Diencephalon (tissue), 1 donor: Measurements from ENCODE around the gene CDCA7L. TPM values are rescaled to one million over a fixed set of nuclear protein-coding genes. Genes with fewer than 3 reads are reported as not detected.

Experiments used
- total RNA-seq: library from RNA; depleted of rRNA; stranded (reverse); fragments of >200 nt; gene quantifications from one replicate; pipeline ENCODE4 v1.2.3, GENCODE V29; 2014

The CDCA7L gene
- 26.8 TPM for total RNA-seq

GRCh38 chr7:21945454-21946221 is at the start of gene CDCA7L:
TSS of gene CDCA7L (minus strand) at chr7:21945899. CDS start at chr7:21945804, 95 bp downstream.

